ENCODE results near the gene TP73. TPM values are rescaled to one million over a fixed set of nuclear protein-coding genes. Genes with fewer than 3 reads are reported as not detected.

Gene TP73
- total RNA-seq, 1 donor from 2014 or later: 1.4 TPM

DNA sequence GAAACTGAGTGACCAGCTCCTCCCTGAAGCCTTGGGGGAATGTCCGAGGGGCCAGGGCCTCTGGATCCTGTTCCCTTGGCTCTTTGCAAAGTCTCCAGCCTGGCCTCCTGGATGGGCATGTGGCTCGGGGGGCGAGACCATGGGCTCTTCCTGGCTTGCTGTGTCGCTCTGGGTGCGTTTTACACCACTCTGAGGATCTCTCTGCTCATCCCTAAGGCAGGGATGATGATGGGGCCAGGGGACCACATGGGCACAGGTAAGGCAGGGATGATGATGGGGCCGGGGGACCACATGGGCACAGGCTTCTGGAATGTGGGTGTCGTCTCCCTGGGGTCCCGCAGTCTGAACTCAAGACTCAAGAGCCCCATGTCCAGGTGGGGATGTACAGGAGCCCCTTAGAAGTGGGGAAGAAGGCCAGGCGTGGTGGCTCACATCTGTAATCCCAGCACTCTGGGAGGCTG, 17.7 kb downstream of the TP73 start:
- peaks cover 4% of the 10 kb centered on the region for H3K27me3 Mint-ChIP-seq (ENCODE audit: insufficient read depth)
- no peaks in the 10 kb centered on the region for H3K36me3 Mint-ChIP-seq (ENCODE audit: low read depth)
- H3K4me3 Mint-ChIP-seq: no peak overlapping the region
- no peak overlapping the region for H3K27ac Mint-ChIP-seq
- no peak for DNase-seq (ENCODE audit: low spot score)
- intact Hi-C loops (cut with micrococcal nuclease): no loop called here
- H3K9me3 Mint-ChIP-seq: no peaks in the 10 kb centered on the region
- no peaks in the 10 kb centered on the region for H3K4me1 Mint-ChIP-seq (ENCODE audit: low read depth)

- peaks cover 4% of the 10 kb centered on the region for H3K27me3 Mint-ChIP-seq (ENCODE audit: insufficient read depth)
- H3K4me3 Mint-ChIP-seq: no peak overlapping the region
- H3K9me3 Mint-ChIP-seq: no peaks in the 10 kb centered on the region
- H3K4me1 Mint-ChIP-seq (ENCODE audit: low read depth): no peaks in the 10 kb centered on the region
- H3K36me3 Mint-ChIP-seq (ENCODE audit: low read depth): no peaks in the 10 kb centered on the region
- DNase-seq (ENCODE audit: low spot score): no peak
- H3K27ac Mint-ChIP-seq: no peak overlapping the region
- intact Hi-C loops (cut with micrococcal nuclease): no loop called here
These were observed 18.5 kb downstream of the TP73 start for GRCh38 chr1:3670823-3671265.

DNA sequence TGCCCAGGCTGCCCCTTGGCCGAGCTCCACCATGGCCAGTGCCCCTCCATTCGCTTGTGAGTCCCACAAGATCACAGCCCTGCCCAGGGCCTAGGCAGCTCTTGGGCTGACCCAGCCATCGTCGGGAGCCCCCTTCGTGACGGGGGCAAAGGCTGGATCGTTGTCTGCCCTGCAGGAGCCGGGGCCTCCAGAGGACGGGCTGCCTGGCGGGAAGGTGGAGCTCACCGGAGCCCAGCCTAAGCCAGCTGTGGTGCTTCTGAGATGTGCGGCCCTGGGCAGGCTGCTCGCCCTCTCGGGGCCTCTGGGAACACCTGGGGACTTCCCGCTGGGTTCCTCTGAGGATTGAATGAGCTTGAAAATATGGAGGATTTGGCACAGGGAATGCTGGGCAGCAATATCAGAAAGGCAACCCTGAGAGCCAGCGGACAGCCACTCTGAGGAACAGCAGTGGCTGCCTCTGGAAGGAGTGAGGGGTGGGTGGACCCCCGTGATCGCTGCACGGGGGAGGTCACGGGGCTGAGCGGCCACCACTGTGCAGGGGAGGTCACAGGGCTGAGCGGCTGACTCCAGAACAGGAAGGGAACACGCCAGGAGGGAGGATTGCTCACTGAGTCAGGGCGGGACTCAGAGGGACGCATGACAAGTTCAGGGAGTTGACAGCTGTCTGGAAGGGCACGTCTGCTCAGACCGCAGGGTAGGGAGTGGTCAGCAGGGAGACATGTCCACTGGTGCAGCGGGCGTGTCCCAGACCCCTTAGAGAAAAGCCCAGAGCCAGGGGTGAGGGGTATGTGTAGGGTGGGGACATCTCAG, 19.3 kb downstream of the TP73 start:
- Mint-ChIP-seq H3K4me1 (ENCODE audit: low read depth) (no peaks in the 10 kb centered on the region), H3K4me3 (no peak overlapping the region), H3K27ac (no peak overlapping the region), H3K27me3 (ENCODE audit: insufficient read depth) (peaks cover 4% of the 10 kb centered on the region), H3K9me3 (no peaks in the 10 kb centered on the region), H3K36me3 (ENCODE audit: low read depth) (no peaks in the 10 kb centered on the region)
- intact Hi-C loops (cut with micrococcal nuclease): no loop called here
- DNase-seq (ENCODE audit: low spot score): no peak

DNA sequence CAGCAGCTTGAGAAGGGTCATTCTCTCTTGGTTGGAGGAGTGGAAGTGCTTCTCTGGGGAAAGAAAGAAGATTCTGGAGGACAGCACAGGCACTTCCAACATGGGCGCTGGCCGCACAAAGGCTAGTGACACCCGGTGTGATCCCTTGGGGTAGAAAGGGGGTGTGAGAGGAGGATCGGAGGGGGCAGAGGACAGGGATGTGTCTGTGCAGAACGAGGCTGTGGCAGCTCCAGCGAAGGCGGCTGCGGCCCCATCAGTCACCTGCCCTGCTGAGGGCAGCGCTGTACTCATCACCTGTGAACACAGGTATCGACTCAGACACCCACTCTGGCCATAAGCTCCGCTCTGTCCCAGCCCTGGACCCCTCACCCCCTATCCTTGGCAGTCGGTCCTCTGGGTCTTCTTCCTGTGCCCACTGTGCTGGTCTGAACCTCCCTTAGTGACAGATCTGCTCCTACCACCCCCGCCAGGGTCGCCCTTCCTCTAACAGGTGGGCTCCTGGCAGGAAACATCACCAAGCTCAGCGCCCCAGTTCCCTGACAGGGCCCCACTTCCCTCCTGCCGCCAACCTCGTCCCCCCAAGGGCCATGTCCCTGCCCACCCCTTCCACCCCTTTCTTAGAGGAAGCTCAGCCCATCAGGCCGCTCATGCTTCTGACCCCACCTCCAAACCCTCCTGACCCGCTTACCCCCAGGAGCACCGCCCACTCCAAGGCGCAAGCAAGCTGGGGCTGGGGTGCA, 20.1 kb downstream of the TP73 start:
- Mint-ChIP-seq H3K27ac (no peak overlapping the region), H3K27me3 (ENCODE audit: insufficient read depth) (peaks cover 2% of the 10 kb centered on the region), H3K4me3 (no peak overlapping the region), H3K9me3 (no peaks in the 10 kb centered on the region), H3K36me3 (ENCODE audit: low read depth) (no peaks in the 10 kb centered on the region), H3K4me1 (ENCODE audit: low read depth) (no peaks in the 10 kb centered on the region)
- DNase-seq (ENCODE audit: low spot score): no peak
- intact Hi-C loops (cut with micrococcal nuclease): no loop called here

- peaks cover 2% of the 10 kb centered on the region for H3K27me3 Mint-ChIP-seq (ENCODE audit: insufficient read depth)
- no peaks in the 10 kb centered on the region for H3K36me3 Mint-ChIP-seq (ENCODE audit: low read depth)
- intact Hi-C loops (cut with micrococcal nuclease): no loop called here
- no peaks in the 10 kb centered on the region for H3K4me1 Mint-ChIP-seq (ENCODE audit: low read depth)
- no peak for DNase-seq (ENCODE audit: low spot score)
- no peak overlapping the region for H3K27ac Mint-ChIP-seq
- H3K9me3 Mint-ChIP-seq: no peaks in the 10 kb centered on the region
- no peak overlapping the region for H3K4me3 Mint-ChIP-seq
These were observed 20.6 kb downstream of the TP73 start for GRCh38 chr1:3672971-3673361.

DNA sequence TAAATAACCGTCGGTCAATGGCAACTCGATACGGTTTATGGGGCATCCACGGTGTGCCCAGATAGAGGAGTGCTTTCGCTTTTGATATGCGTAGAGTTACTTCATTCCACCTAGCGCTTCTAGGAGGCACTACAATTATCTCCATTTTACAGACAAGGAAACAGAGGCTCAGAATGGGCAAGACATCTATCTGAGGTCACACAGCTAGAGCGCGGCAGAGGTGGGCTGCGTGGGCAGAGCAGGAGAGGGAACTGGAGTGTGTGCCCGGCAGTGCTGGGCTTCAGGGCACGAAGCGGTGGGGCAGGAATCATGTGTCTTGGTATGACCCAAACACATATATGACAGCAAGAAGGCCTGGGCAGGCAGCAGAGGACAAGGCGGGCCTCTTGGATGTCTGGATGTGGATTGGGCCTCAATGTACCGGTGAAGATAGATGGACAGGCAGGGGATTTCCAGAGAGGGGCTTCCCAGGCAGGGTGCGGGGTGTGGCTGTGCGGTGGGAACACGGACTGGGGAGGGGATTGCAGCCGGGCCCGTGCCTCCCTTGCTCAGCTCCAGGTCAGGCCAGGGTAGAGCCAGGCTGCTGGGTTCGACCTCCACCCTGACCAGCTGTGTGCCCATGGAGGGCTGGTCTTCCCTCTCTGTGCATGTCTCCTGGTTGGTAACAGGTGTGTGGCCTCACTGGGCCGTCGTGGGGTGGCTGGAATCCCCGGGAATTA, 21.2 kb downstream of the TP73 start:
- Mint-ChIP-seq H3K27ac (no peak overlapping the region), H3K36me3 (ENCODE audit: low read depth) (no peaks in the 10 kb centered on the region), H3K9me3 (no peaks in the 10 kb centered on the region), H3K4me1 (ENCODE audit: low read depth) (no peaks in the 10 kb centered on the region), H3K4me3 (no peak overlapping the region), H3K27me3 (ENCODE audit: insufficient read depth) (peaks cover under 1% of the 10 kb centered on the region)
- intact Hi-C loops (cut with micrococcal nuclease): no loop called here
- DNase-seq (ENCODE audit: low spot score): no peak

DNA sequence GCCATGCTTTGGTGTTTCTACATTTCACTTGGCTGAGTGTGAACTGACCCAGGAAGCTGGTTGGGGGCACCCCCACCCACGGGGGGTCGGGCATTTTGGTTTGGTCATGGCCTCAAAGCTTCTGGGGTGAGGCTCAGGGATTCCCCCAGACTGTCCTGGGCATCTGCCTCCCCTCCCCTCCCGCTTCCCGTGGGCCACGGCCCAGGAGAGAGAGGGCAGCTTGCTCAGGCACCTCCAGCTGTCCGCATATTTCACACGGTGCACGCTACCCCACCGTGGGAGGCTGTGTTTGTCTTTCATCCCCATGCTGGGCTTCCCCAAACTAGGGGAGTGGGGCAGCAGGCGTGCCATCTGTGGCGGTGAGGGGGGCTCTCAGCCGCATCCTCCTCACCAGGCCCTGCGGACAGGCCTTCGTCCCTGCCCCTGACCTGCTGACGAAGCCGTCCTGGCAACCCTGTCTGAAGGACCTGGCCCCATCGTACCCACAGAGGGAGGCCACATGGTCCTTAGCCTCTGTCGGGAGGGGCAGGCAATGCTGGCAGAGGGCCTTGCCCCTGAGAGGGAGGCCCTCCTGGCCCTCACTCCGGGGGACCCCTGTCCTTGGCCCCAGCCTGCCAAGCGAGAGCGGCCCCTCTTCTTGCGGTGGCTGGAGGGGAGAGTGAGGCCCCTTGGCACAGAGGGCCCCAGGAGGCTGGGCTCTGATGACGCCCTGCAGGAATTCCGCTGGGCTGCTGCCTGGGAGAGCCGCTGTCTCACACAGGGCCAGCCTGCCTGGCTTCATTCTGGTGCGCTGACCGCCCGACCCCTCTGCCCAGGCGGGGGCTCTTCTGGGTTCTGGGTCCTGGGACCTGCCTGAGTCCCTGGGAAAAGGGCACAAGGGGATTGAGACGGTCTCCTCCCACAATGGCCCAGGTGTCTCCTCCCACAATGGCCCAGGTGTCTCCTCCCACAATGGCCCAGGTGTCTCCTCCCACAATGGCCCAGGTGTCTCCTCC, 22.1 kb downstream of the TP73 start:
- intact Hi-C loops (cut with micrococcal nuclease): no loop called here
- H3K27me3 Mint-ChIP-seq (ENCODE audit: insufficient read depth): peaks cover 2% of the 10 kb centered on the region
- no peaks in the 10 kb centered on the region for H3K9me3 Mint-ChIP-seq

DNA sequence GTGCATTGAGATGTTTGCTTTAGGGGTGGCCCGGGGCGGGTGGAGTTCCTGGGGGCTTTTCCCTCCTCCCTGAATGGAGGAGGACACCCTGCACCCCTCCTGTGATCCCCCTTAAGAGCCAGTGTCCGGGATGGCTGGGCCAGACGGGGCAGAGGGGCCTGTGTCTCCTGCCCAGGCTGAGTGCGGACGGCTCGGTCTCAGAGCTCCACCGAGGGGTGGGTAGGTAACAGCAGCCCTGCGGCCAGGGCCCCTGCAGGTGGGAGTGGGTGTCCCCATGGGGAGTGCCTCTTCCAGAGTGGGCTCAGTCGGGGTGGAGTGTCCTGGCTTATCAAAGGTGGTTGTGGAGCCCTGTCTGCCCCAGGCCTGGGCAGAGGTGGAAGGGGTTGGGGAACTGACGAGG, 23.1 kb downstream of the TP73 start:
- Mint-ChIP-seq H3K27me3 (ENCODE audit: insufficient read depth) (peaks cover 5% of the 10 kb centered on the region), H3K9me3 (no peaks in the 10 kb centered on the region), H3K4me1 (ENCODE audit: low read depth) (peaks cover 7% of the 10 kb centered on the region), H3K27ac (no peak overlapping the region), H3K4me3 (no peak overlapping the region), H3K36me3 (ENCODE audit: low read depth) (no peaks in the 10 kb centered on the region)
- intact Hi-C loops (cut with micrococcal nuclease): no loop called here
- no peak for DNase-seq (ENCODE audit: low spot score)

More for the DNA sequence above, 22.1 kb downstream of the TP73 start:
- Mint-ChIP-seq H3K27ac (no peak overlapping the region), H3K36me3 (ENCODE audit: low read depth) (no peaks in the 10 kb centered on the region), H3K4me3 (no peak overlapping the region), H3K4me1 (ENCODE audit: low read depth) (peaks cover 3% of the 10 kb centered on the region)
- no peak for DNase-seq (ENCODE audit: low spot score)

DNA sequence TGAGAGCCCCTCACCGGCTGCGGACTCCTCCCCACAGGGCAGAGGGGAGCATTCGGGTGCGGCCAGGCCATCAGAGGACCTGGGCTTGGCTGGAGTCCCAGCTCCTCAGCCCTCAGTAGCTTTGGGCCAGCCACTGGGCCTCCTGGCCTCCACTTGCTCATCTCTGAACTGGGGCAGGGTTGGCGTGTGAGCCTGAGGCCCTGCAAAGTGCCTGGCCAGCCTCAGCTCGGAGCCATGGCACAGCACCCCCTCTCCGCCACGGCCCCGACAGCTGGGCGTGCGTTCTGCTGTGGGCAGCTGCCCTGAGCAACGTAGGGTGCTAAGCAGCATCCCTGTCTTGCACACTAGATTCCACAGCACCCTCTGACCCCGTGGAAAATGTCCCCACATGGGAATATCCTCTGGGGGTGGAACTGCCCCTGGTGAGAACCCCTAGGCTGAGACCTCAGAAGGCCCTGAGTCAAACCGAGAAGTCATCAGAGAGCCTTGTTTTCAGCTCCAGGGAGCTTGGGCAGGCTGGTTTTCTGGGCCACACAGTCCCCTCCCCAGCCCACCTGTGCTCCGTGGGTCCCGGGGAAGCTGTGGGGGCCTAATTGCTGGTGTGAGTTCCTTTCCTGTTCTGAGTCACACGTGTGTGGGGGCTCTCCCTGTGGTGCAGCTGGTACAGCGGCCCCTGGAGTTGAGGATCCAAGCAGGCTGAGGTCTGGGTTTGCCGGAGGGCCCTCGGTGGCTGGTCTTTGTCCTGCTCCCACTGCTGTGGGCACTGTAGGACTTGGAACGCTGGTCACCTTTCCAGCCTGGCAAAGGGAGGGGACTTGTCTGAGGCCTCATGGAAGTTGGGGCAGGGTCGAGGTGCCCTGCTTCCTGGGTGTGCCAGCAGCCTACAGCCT, 24.5 kb downstream of the TP73 start:
- H3K27me3 Mint-ChIP-seq (ENCODE audit: insufficient read depth): peaks cover 5% of the 10 kb centered on the region
- no peak overlapping the region for H3K4me3 Mint-ChIP-seq
- peaks cover 7% of the 10 kb centered on the region for H3K4me1 Mint-ChIP-seq (ENCODE audit: low read depth)
- no peak overlapping the region for H3K27ac Mint-ChIP-seq
- DNase-seq (ENCODE audit: low spot score): no peak
- H3K9me3 Mint-ChIP-seq: no peaks in the 10 kb centered on the region
- no peaks in the 10 kb centered on the region for H3K36me3 Mint-ChIP-seq (ENCODE audit: low read depth)
- intact Hi-C loops (cut with micrococcal nuclease): no loop called here

DNA sequence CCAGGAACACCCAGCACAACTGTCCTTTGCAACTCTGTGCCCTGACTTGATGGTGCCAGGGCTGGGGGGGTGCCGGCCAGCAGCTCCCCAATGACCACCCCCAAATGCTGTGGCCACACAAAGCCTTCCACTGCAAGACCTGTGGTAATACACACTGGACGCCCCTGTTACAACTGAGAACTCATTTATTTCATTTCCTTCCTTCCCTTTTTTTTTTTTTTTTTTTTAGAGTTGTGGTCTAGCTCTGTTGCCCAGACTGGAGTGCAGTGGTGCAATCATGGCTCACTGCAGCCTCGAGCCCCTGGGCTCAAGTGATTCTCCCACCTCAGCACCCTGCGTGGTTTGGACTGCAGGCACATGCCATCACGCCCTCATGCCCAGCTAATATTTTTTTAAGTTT, 25.2 kb downstream of the TP73 start:
- H3K27me3 Mint-ChIP-seq (ENCODE audit: insufficient read depth): peaks cover 5% of the 10 kb centered on the region
- intact Hi-C loops (cut with micrococcal nuclease): no loop called here
- no peak overlapping the region for H3K4me3 Mint-ChIP-seq
- no peaks in the 10 kb centered on the region for H3K9me3 Mint-ChIP-seq
- peaks cover 7% of the 10 kb centered on the region for H3K4me1 Mint-ChIP-seq (ENCODE audit: low read depth)
- H3K36me3 Mint-ChIP-seq (ENCODE audit: low read depth): no peaks in the 10 kb centered on the region
- H3K27ac Mint-ChIP-seq: no peak overlapping the region
- DNase-seq (ENCODE audit: low spot score): no peak

- Mint-ChIP-seq H3K4me1 (ENCODE audit: low read depth) (peaks cover 7% of the 10 kb centered on the region), H3K4me3 (no peak overlapping the region), H3K36me3 (ENCODE audit: low read depth) (no peaks in the 10 kb centered on the region), H3K9me3 (no peaks in the 10 kb centered on the region), H3K27me3 (ENCODE audit: insufficient read depth) (peaks cover 5% of the 10 kb centered on the region), H3K27ac (no peak overlapping the region)
- intact Hi-C loops (cut with micrococcal nuclease): no loop called here
- DNase-seq (ENCODE audit: low spot score): no peak
These were observed 26.2 kb downstream of the TP73 start for GRCh38 chr1:3678361-3679097.
